Measurements from ENCODE around the gene C4B.
A peak's percentile ranks its signal among the peaks of the same experiment; 100 is the strongest.
"Not testable (repeated sequence)": the region's sequence is repeated elsewhere in the genome, so short reads cannot be mapped to it uniquely, and the experiment has no call there.

Gene C4B

GRCh38 chr6:32047855-32048766 lies 33.5 kb downstream of the C4B start:
- peak; percentile 49 for DNase-seq (ENCODE audit: low read depth)
- H3K4me3 ChIP-seq (ENCODE audit: control insufficient read depth, low read depth, low read length) = no peak overlapping the region

GRCh38 chr6:32049149-32049548 lies 34.6 kb downstream of the C4B start:
- DNase-seq (ENCODE audit: low read depth) = not testable (repeated sequence)

More at GRCh38 chr6:32047855-32048766, 33.5 kb downstream of the C4B start:
- TF ChIP-seq CTCF (conservative IDR thresholded peaks at IDR 0.05; ENCODE audit: control insufficient read depth, insufficient read depth, low read depth, low read length) = peak; percentile 80

GRCh38 chr6:32049736-32050135 lies 35.1 kb downstream of the C4B start:
- DNase-seq (ENCODE audit: low read depth) = not testable (repeated sequence)

More at GRCh38 chr6:32049149-32049548, 34.6 kb downstream of the C4B start:
- H3K4me3 ChIP-seq (ENCODE audit: control insufficient read depth, low read depth, low read length) = not testable (repeated sequence)

GRCh38 chr6:32050562-32050961 lies 36.0 kb downstream of the C4B start:
- DNase-seq (ENCODE audit: low read depth) = no peak
- TF ChIP-seq CTCF (conservative IDR thresholded peaks at IDR 0.05; ENCODE audit: control insufficient read depth, insufficient read depth, low read depth, low read length) = no peak
- H3K4me3 ChIP-seq (ENCODE audit: control insufficient read depth, low read depth, low read length) = no peak overlapping the region

More at GRCh38 chr6:32049736-32050135, 35.1 kb downstream of the C4B start:
- not testable (repeated sequence) for H3K4me3 ChIP-seq (ENCODE audit: control insufficient read depth, low read depth, low read length)

- H3K4me3 ChIP-seq (ENCODE audit: control insufficient read depth, low read depth, low read length); DNase-seq (ENCODE audit: low read depth): not testable (repeated sequence)
These were observed 38.0 kb downstream of the C4B start for GRCh38 chr6:32052626-32053025.

GRCh38 chr6:32053314-32053713 lies 38.7 kb downstream of the C4B start:
- not testable (repeated sequence) for DNase-seq (ENCODE audit: low read depth); H3K4me3 ChIP-seq (ENCODE audit: control insufficient read depth, low read depth, low read length)

GRCh38 chr6:32055756-32056155 lies 41.2 kb downstream of the C4B start:
- DNase-seq (ENCODE audit: low read depth); H3K4me3 ChIP-seq (ENCODE audit: control insufficient read depth, low read depth, low read length): not testable (repeated sequence)

- no peak for TF ChIP-seq CTCF (conservative IDR thresholded peaks at IDR 0.05; ENCODE audit: control insufficient read depth, insufficient read depth, low read depth, low read length)
- no peak overlapping the region for H3K4me3 ChIP-seq (ENCODE audit: control insufficient read depth, low read depth, low read length)
- no peak for DNase-seq (ENCODE audit: low read depth)
These were observed 41.7 kb downstream of the C4B start for GRCh38 chr6:32056254-32056653.

- TF ChIP-seq CTCF (conservative IDR thresholded peaks at IDR 0.05; ENCODE audit: control insufficient read depth, insufficient read depth, low read depth, low read length) = no peak
- no peak overlapping the region for H3K4me3 ChIP-seq (ENCODE audit: control insufficient read depth, low read depth, low read length)
- DNase-seq (ENCODE audit: low read depth) = no peak
These were observed 43.4 kb downstream of the C4B start for GRCh38 chr6:32057966-32058365.
